HG03135 (cell line): ENCODE results near the gene AMBN.
"Not testable (repeated sequence)": the region's sequence is repeated elsewhere in the genome, so short reads cannot be mapped to it uniquely, and the experiment has no call there.

Source experiments
- ATAC-seq: cut with Tn5 transposase; IDR thresholded peaks from one replicate; pipeline ENCODE4 v1.9.1; 2021; ENCODE audit warnings: mild to moderate bottlenecking, moderate library complexity; ENCODE audit not compliant: unreplicated experiment

Gene AMBN

GRCh38 chr4:70607334-70607853 is 15.3 kb downstream of the AMBN start:
- ATAC-seq, result no peak

GRCh38 chr4:70608324-70608723 is 16.3 kb downstream of the AMBN start:
- no peak for ATAC-seq

GRCh38 chr4:70613306-70614183 is 21.5 kb downstream of the AMBN start:
- peak; percentile 67 for ATAC-seq

- ATAC-seq, result no peak
These were observed 22.1 kb downstream of the AMBN start for GRCh38 chr4:70614184-70614555.

DNA sequence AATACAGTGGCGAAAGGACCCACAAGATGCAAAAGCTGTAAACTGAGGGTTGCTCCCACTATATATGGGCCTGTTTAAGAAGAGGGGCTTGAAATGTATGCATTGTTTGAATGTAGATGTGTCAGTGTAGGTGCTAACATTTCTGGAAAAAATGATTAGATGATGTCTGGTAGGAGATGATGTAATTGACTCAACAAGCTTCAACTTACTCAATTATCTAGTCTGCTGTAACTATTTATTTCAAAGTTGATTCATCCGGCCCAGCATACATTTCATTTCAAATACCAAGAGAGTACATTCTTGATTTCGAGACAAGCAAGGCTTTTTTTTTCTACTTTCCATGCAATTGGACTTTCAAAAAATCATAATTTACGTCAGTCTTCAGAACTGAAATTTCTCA is 27.2 kb downstream of the AMBN start:
- ATAC-seq, result no peak

- ATAC-seq, result no peak
These were observed 27.7 kb downstream of the AMBN start for GRCh38 chr4:70619778-70620177.

GRCh38 chr4:70623323-70623722 is 31.3 kb downstream of the AMBN start:
- ATAC-seq, result no peak

DNA sequence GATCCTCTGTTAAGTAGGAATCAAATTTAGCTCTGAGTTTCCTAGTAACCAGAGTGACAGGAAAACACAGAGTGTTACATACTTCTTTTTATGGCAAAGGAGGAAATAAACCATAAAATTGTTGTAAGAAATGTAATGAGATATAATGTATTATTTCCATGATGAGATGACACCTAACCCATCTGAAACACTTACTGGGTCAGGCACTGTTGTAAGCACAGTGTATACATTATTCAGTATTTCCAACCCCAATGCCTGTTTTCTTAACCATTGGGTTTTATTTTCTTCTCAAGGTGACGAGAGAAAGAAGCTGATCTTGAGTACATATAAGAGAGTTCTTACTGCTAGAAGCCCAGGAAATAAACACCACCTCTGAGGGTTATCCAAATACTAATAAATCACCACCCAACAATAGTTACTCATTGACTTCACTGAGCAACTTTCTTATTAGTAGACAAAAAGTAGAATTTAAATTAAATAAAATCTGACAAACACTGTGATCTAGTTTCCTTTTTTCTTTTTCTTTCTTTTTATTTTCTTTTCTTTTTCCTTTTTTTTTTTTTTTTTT is 32.3 kb downstream of the AMBN start:
- ATAC-seq, result no peak

GRCh38 chr4:70627620-70628019 is 35.6 kb downstream of the AMBN start:
- no peak for ATAC-seq

GRCh38 chr4:70628444-70628843 is 36.4 kb downstream of the AMBN start, which contains the start of gene ENAM:
Gene ENAM (plus strand): TSS chr4:70628744. CDS start chr4:70629501, 757 bp downstream.
- ATAC-seq, result no peak

DNA sequence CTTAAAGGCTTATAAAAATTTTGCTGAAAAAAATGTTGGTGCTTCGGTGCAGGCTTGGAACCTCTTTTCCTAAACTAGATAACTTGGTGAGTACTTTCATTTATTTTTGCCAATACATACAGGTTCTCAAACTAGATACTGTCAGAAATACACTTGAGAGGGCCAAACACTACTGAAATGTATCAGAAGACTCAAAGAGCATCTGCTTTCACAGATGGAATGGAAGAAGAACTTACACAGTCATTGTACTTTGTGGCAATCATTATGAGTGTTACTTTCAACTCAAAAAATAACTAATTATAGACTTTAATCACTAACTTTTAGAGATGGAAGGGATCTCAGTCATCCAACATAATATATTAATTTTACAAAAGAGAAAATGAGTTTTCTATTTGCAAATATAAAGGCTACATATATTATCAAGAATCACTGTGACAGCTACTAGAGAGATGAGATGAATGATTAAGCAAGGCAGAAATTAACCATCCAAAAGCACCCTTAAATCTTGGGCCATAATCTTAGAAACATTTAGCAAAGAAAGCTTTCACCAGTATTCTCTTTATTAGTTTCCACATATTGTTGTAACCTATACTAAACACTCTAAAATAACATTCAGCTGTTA is 37.5 kb downstream of the AMBN start:
- peak; percentile 67 for ATAC-seq

GRCh38 chr4:70630162-70630561 is 38.1 kb downstream of the AMBN start:
- ATAC-seq, result no peak

DNA sequence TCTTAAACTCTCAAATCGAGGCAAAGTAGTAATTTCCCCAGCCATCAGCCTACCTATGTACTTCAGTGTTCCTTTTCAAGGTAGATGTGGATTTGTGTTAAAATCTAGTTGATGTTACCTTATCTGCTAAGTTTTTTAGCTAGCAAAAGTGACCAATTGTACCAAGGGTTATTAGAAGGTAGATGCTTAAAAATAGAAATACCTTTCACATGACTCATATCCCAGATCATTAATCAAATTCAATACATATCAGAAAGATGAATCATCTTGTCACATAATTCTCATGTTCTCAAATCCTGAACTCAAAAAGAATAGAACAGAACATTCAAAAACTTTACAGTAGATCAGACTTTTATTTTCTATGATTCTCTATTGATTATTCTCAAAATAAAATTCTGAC is 40.0 kb downstream of the AMBN start:
- ATAC-seq, result no peak

DNA sequence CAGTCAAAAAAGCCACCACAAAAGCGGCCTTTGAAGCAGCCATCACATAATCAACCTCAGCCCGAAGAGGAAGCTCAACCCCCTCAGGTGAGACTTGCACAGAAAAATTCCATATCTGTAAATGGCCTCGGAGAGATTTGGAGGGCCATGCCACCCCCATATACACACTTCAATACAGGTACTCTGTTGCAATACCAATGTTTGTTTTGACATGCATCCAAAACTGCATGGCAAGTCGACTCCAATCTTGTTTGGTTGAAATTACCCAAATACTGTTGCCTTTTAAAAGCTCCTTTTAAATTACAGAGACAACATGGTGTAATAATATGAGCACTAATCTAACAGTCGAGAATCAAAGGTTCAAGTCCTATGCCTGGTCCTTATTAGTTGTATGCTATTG is 42.4 kb downstream of the AMBN start:
- ATAC-seq, result no peak

DNA sequence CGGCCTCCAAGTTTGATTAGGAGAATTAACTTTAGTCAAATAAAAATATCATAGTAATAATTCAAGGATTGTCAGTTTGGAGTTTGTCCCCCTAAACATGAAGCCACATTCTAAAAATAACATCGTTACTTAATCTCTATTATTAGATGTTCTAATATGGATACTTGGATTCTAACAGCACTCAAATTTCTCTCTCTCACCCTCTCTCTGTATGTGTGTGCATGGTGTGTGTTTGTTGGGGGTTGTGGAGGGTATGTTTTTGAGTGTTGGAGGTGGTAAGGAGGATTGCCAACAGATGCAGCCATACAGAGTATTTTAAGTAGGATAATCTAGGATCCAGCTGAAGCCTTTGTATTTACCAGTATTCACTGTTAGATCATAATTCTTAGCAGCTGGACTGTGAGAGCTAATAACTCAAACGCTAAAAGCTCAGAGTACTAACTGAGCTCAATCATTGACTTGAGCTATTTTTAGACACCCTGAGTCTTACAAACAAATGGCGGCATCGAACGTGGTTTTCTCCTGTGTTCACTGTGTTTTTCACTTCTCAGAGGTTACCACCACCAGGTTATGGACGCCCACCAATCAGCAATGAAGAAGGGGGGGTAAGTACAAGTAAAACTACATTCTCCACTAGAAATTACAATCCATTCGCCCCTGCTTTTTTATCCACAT is 45.3 kb downstream of the AMBN start:
- ATAC-seq, result peak; percentile 66

- no peak for ATAC-seq
These were observed 48.1 kb downstream of the AMBN start for GRCh38 chr4:70640192-70640591.

DNA sequence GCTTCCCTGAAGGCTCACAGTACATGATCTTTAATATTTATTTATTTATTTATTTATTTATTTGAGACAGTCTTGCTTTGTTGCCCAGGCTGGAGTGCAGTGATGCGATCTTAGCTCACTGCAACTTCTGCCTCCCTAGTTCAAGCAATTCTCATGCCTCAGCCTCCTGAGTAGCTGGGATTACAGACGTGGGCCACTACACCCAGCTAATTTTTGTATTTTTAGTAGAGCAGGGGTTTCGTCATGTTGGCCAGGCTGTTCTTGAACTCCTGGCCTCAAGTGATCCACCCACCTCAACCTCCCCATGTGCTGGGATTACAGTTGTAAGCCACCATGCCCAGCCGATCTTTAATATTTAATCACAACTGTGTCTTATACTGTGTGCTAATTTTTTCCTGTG is 58.7 kb downstream of the AMBN start:
- not testable (repeated sequence) for ATAC-seq

DNA sequence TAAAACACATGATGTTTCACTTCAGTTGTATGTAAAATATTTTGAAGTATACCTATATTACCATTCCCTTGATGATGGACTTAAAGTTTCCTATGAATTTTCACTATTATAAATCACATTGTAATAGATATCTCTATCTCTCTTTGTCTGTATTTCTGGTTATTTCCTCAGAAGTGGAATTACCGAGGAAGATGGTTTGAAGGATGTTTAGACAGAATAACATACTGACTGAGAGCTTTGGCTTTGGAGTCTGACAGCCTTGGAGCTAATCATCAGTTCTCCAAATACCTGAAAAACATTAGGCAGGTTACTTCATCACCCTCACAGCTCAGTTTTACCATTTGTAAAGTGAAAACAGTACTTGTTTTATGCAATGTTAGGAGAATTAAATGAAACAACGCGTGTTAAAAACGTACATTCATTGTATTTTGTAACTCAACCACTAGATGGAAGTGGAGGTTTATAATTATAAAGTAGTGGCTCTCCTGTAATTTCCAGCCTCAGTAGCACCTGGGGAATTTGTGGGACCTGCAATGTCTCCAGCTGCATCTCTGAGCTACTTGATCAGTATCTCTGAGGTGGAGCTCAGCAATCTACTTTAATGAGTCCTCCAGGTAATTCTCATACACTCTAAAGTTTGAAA is 59.9 kb downstream of the AMBN start:
- ATAC-seq, result no peak

GRCh38 chr4:70654605-70655011 is 62.6 kb downstream of the AMBN start:
- ATAC-seq, result no peak
